Fibroblast of peridontal ligament (primary cell): ENCODE measurements around the gene AMPD2.

Experiments used
- DNase-seq: peaks from one replicate; pipeline ENCODE4 v3.0.0-alpha.2; 2010; ENCODE audit errors: extremely low read depth

Gene AMPD2

DNA sequence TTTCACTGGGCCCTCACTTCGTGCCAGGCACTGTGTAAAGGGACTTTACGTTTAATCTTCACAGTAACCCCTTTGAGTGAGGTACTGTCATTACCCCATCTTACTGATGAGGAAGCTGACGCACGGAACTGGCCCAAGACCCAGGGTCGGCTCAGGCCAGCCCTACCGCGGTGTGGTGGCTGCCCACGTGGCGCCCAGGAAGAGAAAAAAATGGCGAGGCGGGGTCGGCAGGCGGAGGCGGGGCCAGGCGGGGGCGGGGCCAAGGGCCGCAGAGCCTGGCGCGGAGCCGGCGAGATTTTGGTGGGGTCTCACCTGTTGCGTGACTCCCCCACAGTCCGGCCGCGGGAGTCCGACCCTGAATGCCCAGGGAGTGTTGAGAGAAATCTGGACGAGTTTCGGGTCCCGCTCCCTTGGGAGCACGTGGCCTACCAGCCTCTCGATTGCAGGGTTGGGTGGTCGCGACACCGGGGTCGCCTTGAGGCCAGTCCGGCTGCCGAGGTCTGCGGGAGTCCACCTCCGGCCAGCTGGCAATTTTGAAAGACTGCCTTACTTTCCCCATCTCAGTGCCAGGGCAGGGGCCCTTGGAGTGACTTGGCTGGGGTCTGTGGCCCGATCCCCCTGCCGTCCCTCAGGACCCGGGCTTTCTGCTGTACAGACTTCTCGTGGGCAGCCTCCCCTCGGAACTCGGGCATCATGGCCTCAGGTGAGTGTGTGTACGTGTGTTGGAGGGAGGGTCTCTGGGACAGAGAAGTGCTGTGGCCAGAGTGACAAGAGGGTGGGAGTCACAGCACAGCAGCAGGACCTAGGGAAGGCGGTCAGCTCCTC is at the start of gene AMPD2, which contains the start of gene GNAT2:
AMPD2 (plus strand) TSS at position 262 of the 825 bp plus-strand sequence. CDS start 1,339 bp downstream, outside the sequence.
GNAT2 (minus strand) TSS at position 41 of the 825 bp plus-strand sequence. CDS start 6,746 bp downstream, outside the sequence.
- peak; percentile 84 for DNase-seq

DNA sequence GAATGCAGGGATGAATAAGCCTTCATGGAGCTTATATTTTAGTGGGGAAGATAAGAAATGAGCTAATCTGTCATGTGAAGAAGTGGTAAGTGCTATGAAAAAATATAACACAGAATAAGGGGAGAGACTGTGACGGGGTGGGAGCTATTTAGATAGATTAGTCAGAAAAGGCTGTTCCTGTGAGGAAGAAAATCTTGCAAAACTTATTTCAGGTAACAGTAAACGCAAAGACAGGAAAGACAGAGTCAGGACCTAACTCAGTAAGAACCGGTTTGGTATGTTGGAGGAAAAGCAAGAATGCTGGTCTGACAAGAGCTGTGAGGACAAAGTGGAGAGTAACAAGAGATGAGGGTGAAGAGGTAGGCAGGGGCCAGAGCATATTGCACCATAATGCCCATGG is 49.2 kb upstream of the AMPD2 start:
- DNase-seq: peak; percentile 7

DNA sequence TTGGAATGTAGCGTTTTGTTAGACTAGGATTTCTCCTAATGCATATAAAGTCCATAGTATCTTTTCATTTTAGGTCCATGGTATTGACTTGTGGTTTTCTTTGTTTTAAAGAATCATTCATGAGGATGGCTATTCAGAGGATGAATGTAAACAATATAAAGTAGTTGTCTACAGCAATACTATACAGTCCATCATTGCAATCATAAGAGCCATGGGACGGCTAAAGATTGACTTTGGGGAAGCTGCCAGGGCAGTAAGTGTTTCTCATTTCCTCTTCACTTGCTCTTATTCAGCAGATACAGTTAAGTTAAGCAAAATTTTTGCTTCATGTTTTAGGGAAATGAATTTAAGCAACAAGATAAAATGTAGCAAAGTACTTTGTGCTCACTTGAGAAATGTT is 45.9 kb upstream of the AMPD2 start:
- peak; percentile 42 for DNase-seq

DNA sequence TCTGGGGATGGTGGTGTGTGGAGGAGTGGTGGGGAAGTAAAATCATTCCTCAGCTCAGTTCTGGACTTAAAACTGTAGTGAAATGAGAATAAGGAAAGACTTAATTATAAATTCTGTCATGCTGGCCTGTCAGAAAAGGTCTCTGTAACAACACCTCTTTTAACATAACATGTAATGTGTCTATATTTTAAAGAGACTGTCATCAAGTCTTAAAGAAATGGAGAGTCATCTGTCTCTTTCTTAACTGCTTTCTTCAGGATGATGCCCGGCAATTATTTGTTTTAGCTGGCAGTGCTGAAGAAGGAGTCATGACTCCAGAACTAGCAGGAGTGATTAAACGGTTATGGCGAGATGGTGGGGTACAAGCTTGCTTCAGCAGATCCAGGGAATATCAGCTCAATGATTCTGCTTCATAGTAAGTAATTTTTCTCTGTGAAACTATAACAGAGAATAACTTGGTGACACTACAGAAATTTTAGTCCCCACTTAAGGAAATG is 40.6 kb upstream of the AMPD2 start:
- DNase-seq: peak; percentile 53

DNA sequence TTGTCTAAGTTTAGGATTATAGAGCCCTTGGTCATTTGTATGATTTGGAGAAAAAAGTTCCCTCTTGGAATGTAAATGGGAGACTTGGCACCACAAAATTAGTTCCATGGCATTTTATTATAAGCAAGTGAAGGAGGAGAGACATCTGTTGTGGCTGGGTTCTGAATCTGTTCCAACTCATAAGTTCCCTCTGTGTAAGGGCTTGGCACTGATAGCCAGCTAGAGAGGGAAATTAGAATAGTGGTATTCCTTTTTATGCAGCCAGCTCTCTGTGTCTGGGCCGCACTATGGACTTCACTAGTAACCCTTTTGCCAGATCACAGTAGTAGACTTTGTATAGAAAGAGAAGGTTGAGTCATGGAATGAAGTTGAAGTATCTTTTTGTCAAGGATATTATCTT is 40.1 kb upstream of the AMPD2 start:
- DNase-seq: peak; percentile 81

DNA sequence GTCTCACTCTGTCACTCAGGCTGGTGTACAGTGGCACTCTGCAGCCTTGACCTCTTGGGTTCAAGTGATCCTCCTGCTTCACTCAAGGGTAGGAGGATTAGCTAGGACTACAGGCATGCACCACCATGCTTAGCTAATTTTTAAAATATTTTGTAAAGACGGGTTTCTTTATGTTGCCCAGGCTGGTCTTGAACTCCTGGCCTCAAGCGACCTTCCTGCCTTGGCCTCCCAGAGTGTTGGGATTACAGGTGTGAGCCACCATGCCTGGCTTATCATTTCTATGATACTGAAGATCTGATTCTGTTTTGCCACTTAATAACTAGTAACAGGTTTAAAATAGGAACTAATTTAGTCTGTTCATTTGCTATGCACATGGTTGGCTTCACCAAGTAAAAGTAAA is 37.6 kb upstream of the AMPD2 start:
- DNase-seq: no peak

DNA sequence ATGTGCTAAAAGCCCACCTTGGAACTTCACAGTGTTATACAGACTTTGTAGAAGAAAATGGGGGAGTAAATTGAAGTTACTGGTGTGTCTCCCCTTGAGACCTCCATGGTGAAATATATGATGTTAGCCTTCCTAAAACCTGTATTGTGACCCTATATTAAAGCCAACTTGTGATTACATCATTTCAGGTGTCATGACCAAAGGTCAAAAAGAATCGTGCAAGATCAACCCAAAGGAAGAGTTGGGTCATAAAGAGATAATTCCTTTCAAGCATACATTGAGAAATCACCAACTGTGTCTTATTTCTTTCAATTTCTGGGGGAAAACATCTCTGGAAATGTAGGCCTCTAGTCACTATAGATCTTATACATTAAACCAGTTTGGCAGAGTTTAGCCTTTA is 34.9 kb upstream of the AMPD2 start:
- DNase-seq: no peak

DNA sequence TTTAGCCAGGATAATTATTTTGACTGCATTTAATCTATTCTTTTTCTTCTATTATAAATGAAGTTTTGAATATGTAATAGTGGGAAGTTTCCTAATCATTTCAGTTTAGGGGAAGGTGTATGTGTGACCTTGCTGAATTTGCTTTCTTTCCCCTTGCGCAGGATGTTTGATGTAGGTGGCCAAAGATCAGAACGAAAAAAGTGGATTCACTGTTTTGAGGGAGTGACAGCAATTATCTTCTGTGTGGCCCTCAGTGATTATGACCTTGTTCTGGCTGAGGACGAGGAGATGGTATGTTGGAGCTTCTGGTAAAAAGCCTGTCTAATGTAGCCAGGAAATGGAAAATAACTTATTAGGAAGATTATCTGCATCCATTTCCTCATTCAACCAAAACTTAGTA is 33.6 kb upstream of the AMPD2 start:
- no peak for DNase-seq

DNA sequence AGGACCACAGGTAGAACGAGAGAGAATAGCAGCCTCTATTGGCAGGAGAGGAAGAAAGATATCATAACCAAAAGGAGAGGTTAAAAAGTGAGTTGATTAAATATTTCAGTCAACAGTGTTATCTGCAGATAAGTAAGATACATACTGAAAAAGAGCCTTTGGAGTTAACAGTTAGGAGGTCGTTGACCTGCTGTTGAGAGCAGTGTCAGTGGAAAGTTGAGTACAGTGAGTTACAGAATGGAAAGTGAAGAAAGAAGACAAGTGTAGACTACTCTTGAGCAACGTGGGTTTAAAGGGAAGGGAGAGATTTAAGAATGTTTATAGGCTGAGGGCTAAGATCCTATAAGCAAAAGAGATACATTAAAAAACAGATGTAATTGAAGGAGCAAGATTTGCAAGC is 30.5 kb upstream of the AMPD2 start:
- DNase-seq: no peak

DNA sequence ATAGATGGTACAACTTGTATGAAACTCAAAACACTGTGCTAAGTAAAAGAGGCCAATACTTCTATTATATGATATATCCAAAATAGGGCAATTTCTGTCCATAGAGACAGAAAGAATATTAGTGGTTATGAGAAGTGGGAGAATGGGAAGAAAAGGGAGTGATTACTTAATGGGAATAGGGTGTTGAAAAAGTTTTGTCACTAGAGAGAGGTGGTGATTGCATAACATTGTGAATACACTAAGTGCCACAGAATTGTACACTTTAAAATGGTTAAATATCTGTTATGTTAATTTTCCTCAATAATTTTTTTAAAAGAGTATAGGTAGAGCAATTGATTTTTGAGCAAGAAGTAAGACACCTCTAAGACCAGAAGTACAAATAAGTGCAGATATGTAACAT is 30.0 kb upstream of the AMPD2 start:
- no peak for DNase-seq

DNA sequence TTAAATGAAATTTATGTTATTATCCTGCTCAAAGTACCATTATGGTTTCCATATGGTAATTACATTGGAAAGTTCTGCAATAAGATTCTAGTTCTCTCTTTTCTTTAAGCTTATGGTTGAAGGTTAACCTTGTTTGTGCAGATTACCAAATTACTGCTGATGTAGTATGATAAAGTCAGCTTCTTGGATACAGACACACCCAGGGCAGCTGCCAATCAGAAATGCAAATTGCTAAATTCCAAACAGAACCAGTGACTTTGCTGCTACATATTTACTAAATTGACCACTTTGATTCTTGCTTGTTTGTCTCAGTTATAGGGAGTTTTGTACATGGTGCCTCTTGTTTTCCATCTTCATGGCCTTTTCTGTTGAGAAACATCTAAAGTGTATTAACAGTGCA is 26.7 kb upstream of the AMPD2 start:
- no peak for DNase-seq

DNA sequence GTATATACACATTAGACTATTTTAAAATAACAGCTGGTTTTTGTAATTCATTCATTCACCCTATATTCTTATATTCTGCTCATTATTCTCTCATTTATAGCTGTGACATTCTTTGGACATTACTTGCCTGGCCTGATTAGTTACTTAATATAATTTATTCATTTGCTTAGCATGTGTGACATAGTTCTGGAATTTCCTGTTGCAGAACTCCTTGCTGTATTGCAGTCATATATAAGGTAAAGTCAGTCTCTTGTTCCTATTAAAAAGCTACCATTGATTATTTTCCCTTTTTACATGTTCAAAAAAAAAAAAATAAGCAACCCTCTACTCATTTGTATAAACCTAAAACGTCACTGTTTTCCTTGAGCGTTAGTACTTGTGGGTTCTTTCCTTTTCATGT is 24.1 kb upstream of the AMPD2 start:
- DNase-seq: no peak

DNA sequence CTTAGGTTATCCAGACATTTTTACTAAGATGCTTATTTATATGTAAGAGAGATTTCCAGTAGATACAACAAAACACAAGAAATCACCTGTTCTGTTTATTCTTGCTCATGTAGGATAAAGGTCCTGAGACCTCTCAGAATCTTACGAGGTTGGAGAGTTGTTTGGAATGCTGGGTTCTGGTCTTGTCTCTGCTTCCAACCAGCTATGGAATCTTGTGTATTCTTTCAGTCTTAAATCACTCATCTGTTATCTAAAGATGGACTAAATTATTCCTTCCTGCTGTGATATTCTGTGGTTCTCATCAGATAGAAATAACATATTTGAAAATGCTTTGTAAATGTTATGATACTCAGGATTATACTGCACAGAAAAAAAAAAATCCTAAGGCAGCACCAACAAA is 21.5 kb upstream of the AMPD2 start:
- no peak for DNase-seq

DNA sequence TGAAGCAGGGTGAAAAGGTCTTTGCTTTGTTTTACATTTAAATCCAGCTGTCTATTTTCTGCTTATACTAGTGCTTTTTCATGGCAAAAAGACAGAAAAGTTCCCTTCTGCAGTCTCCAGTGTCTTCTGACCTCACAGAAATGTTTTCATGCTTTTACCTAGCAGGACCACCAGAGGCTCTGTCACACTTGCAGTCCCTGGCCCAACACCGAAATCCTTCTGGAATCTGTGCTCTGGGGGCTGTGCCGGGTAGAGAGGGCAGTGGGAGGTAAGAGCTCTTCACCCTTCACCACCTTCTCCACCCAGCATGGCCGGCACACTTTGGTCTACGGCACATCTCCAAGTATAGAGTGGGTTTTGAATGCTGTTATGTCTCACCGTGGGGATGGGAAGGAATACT is 21.0 kb upstream of the AMPD2 start:
- no peak for DNase-seq

DNA sequence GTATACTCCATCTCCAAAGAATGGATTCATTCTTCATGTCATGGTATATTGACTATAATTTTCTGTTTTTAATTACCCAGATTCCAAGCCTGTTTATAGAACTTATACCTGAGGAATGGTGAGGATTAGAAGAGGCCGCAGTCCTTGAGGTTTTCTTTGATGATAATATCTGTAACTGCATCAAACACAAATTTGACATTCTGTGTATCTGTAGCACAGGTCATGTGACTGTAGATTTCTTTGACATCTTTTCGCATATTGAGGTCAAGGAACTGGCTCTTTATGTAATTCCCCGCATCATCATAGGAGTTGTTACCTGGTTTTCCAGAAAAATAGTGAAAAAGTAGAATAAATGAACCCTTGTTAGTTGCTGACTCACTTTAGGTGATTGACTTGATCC is 16.4 kb upstream of the AMPD2 start:
- no peak for DNase-seq

DNA sequence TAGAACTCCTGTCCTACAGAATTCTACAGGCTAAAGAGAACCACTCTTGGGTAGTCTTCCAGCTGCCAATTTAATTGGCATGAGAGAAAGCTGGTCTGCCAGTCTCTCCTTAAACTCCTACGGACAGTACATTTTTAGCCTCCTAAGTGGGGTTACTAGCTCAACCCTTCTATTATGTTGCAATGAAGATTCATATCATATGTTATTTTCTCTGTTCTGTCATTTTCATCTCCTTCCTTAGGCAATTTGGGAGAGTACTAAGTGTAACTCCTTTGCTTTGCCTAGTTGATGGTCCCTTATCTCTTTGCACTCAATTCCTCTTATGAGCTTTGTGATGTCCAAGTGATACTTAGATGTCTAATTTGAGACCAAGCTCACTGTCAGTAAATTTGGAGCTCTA is 14.3 kb upstream of the AMPD2 start:
- DNase-seq: no peak

DNA sequence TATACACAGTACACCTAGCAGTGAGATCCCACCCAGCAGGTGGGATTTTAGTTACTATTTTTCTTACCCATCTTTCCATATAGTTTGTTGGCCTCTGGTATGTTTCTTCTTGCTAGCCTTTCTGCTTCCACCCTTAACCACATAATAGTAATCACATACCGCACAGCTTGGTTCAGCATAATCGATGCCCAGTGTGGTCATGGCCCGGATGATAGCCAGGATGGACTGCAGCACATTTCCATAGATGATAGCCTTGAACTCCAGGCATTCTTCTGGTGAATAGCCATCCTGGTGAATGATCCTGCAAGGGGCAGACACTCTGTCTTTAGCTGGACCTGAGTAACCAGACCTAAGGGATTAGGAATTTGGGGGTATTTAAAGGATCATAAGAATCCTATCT is 9.8 kb upstream of the AMPD2 start:
- peak; percentile 6 for DNase-seq

DNA sequence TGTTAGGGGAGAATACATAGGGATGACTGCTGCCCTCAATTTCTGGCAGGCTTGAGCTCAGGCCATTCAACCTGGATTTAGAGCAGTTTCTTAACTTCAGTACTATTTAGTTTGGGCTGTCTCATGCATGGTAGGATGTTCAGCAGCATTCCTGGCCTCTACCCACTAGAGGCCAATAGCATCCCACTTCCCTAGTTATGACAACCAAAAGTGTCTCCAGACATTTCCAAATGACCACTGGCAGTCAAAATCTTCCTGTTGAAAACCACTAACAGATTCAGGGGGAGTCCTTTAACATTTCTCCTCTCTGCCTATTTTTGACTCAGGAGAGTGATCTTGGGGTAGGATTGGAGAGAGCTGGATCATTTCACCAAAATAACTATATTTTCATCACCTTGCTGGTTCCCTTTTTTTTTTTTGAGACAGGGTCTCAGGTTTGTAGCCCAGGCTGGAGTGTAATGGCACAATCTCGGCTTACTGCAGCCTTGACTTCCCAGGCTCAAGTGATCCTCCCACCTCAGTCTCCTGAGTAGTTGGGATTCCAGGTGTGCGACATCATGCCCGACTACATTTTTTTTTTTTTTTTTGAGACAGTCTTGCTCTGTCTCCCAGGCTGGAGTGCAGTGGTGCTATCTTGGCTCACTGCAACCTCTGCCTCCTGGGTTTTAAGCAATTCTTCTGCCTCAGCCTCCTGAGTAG is 8.9 kb upstream of the AMPD2 start:
- DNase-seq: peak; percentile 11

DNA sequence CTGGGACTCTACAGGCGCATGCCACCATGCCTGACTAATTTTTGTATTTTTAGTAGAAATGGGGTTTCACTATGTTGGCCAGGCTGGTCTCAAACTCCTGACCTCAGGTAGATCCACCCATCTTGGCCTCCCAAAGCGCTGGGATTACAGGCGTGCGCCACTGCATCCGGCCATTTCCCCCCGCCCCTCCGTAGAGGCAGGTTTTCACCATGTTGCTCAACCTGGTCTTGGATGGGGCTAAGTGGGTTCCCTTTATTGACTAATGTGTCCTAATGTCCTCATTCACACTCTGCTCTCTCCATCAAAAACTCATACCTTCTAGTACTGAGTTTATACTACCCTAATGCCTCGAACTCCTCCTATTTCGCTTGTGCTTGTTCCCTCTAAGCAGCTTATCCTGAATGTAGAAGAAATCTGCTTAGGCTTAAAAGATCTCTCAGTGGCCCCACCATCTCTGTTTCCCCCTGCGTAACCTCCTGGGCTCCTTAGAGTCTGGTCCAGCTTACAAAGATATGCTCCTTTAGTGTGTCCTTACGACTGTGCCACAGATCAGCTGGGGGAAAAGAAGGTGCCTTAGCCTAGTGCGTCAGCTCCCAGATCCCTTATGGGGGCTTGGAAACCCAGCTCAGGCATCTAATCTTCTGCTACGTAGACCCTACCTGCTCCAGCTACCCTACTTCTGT is 8.2 kb upstream of the AMPD2 start:
- DNase-seq: no peak

DNA sequence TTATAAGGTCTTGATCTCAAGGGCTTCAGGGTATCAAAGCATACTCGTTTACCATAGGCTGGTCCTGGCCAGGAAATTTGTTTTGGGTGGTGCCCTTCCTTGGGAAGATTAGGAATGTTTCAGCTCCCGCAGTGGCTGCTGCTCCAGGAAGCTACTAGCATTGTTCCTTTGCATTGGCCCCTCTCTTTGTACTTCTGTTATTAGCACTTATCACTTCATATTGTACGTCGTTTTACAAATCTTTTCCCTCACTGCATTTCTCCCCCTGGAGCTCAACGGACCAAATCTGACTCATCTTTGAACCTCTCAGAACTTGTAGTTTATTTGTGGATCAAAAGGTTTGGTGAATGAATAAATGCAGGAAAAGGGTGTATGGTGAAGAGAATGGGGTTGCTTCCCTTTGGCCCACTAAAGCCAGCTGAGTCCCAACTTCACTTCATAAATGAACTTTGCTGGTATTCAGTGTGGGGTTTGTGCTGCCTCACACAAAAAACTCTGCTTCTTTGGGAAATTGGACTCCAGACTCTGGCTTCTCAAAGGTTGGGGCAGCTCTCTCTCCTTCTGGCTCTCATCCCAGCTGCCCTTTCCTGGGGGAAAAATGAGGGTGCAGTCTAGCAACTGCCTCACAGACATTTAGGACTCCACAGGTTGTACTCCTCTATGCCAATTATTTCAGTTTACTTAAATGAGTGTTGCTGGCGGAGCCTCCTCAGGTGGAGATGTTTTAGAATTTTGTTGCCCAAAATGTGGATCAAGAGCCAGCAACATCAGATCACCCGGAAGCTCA is 6.1 kb upstream of the AMPD2 start:
- DNase-seq: peak; percentile 25

DNA sequence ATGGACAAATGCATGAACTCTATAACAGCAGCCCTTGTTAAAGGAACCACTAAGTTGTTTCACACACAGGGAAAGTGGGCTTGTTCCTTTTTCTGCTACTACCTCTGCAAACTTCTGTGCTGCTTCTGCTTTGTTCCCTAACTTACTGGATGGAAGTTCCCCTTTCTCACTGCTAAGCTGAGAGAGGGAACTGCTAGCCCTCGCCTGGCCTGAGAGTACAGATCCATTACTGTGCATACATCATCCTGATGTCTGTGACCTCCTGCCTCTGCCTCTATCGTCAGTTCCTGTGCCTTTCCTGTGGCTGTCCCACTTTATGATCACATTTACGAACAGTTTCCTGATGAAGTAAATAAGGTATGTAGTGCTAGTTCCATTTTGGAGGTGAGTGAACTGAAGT is 3.8 kb upstream of the AMPD2 start:
- no peak for DNase-seq

DNA sequence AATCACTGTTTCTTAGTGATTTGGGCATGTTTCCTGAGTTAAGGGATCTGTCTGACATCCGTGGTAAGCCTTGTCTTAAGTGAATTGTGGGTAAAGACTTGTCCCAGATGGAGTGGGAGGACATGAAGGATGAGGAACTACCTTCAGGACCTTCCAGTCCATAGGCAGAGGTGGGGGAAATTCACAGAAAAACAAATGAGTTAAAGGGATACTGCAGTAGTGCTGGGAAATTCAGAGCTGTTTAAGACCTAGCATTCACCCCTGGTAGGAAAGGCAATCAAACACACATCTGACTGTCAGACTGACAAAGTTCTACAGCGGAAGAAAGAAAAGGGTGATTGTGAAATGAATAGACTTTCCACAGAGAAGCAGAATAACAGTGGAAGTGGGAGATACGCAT is 3.2 kb upstream of the AMPD2 start:
- no peak for DNase-seq
